ENCODE results near the gene SLC5A7.

SLC5A7 gene

DNA sequence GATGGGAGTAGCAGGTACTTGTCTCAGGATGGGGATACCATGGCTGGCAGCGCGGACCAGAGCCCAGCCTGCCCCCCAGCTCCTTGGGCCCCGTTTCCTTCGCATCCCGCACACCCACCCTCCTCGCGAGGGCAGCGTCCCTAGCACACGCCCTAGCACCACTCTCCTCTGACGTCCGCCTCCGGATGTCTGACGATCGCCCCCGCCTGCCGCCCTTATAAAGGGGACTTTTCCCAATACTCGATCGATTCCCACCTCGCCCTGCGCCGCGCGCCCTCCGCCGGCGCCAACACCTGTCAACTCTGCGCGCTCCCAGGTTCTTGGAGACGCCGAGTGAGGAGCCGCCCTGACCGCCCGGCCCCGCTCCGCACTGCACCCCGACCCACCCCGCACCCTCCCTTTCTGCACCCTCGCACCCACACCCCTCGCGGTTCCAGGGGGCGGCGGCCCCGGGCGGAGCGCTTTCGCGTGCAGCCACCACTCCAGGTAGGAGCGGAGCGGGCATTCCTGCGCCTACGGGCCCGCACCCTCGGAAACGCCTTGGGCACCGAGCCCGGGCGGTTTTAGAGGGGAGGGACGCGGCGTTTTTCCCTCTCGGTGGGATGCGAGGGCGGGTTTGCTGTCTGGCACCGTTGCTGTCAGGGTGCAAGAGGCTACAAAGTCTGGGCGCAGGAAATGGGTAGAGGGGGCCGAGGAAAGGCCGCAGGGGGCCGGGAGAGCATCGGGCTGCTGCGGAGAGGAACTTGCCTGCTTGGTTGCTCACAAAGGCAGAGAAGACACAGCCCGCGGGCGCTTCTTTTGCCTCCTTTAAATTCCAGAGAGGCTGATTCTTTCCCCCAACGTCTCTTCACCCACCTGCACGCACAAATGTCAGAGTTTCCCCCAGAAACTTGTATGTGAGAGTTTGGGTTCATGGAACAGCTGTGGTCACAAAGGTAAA lies at the start of gene SLC5A7:
TSS of gene SLC5A7 (plus strand) at position 247 of the 940 bp plus-strand sequence. CDS start 1,632 bp downstream, outside the sequence.
- Histone ChIP-seq H3K4me3 (ENCODE audit: low read length in 2 of 2) (peak within 1 kb of the TSS in 1 of 2 donors; percentile 23), H3K27ac (ENCODE audit: low read length) (no peak within 1 kb of the TSS), H3K27me3 (ENCODE audit: control insufficient read depth in 1 of 2, insufficient read depth in 2 of 2, low read length in 2 of 2) (peaks cover 5 to 7% of the 10 kb centered on the region in 2 donors), H3K36me3 (ENCODE audit: control insufficient read depth in 2 of 2, insufficient read depth in 2 of 2, low read length in 2 of 2) (no peaks in the 10 kb centered on the region), H3K9me3 (ENCODE audit: control insufficient read depth in 2 of 2, low read length in 2 of 2) (no peaks in the 10 kb centered on the region), H3K9ac (ENCODE audit: low read length in 2 of 2) (no peak within 1 kb of the TSS), H3K4me1 (ENCODE audit: control insufficient read depth, insufficient read depth, low read length) (no peaks in the 10 kb centered on the region)

DNA sequence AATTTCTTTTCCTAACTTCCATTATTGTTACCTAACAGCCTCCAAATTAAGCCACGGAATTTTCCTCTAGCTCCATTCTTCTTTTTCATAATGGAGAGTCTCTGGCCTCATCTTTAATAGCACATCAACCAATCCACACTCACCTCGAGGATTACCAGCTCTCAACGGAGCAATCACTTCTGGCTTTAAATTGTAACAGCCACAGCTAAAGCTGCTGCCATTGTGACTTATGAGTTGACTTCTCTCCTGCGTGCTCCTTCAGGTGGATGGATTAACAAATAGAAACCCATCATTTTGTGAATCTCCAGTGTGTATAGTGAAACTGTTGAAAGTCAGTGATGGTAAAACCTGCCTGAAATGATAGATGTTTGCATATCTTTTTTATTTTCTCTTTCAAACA lies 24.9 kb upstream of the SLC5A7 start:
- no peaks in the 10 kb centered on the region for H3K4me1 ChIP-seq (ENCODE audit: control insufficient read depth, insufficient read depth, low read length)
- H3K36me3 ChIP-seq (ENCODE audit: control insufficient read depth in 2 of 2, insufficient read depth in 2 of 2, low read length in 2 of 2): no peaks in the 10 kb centered on the region
- no peaks in the 10 kb centered on the region for H3K27me3 ChIP-seq (ENCODE audit: control insufficient read depth in 1 of 2, insufficient read depth in 2 of 2, low read length in 2 of 2)
- H3K9me3 ChIP-seq (ENCODE audit: control insufficient read depth in 2 of 2, low read length in 2 of 2): no peaks in the 10 kb centered on the region
- no peak overlapping the region for H3K9ac ChIP-seq (ENCODE audit: low read length in 2 of 2)
- H3K27ac ChIP-seq (ENCODE audit: low read length): no peak overlapping the region
- H3K4me3 ChIP-seq (ENCODE audit: low read length in 2 of 2): no peak overlapping the region

DNA sequence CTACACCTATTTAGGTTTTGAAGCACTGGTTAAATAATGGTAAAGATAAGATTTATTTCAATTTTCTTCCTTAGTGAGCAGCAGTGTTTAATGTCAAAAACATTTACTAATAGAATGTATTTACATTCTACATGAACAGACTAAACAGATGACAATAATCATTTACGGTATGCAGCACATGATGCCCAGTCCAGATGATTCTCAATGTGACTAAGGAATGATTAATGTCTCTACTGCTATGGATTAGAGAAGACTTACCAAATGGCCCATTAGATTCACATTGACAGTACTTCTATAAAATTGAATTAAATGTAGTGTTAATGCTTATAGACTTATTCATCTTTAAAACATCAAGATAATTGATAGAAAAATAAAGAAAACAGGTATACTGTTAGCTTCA lies 22.1 kb upstream of the SLC5A7 start:
- H3K9me3 ChIP-seq (ENCODE audit: control insufficient read depth in 2 of 2, low read length in 2 of 2): no peaks in the 10 kb centered on the region
- no peak overlapping the region for H3K27ac ChIP-seq (ENCODE audit: low read length)
- H3K4me1 ChIP-seq (ENCODE audit: control insufficient read depth, insufficient read depth, low read length): no peaks in the 10 kb centered on the region
- H3K4me3 ChIP-seq (ENCODE audit: low read length in 2 of 2): no peak overlapping the region
- no peaks in the 10 kb centered on the region for H3K36me3 ChIP-seq (ENCODE audit: control insufficient read depth in 2 of 2, insufficient read depth in 2 of 2, low read length in 2 of 2)
- no peaks in the 10 kb centered on the region for H3K27me3 ChIP-seq (ENCODE audit: control insufficient read depth in 1 of 2, insufficient read depth in 2 of 2, low read length in 2 of 2)
- H3K9ac ChIP-seq (ENCODE audit: low read length in 2 of 2): no peak overlapping the region

DNA sequence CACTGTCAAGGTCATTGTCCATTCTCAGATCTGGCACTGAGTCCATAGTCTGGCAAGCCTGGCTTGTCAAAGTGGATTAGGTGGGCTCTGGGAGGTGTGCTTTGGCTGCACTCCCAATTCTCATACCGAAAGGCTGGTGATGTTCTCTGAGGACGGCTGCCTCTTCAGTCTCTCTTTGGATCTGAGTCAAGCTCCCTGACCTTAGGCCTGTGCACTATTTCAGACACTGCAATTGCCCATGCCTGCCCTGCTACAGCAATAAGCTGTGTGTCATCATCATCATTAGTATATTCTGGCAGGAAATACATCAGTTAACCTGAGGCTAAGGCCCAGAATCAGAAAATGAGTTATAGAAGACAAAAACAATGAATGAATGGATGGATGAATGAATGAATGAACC lies 1.6 kb upstream of the SLC5A7 start:
- Histone ChIP-seq H3K9me3 (ENCODE audit: control insufficient read depth in 2 of 2, low read length in 2 of 2) (no peaks in the 10 kb centered on the region), H3K27ac (ENCODE audit: low read length) (no peak overlapping the region), H3K9ac (ENCODE audit: low read length in 2 of 2) (no peak overlapping the region), H3K27me3 (ENCODE audit: control insufficient read depth in 1 of 2, insufficient read depth in 2 of 2, low read length in 2 of 2) (peaks cover 5 to 7% of the 10 kb centered on the region in 2 donors), H3K4me3 (ENCODE audit: low read length in 2 of 2) (no peak overlapping the region), H3K4me1 (ENCODE audit: control insufficient read depth, insufficient read depth, low read length) (no peaks in the 10 kb centered on the region), H3K36me3 (ENCODE audit: control insufficient read depth in 2 of 2, insufficient read depth in 2 of 2, low read length in 2 of 2) (no peaks in the 10 kb centered on the region)

DNA sequence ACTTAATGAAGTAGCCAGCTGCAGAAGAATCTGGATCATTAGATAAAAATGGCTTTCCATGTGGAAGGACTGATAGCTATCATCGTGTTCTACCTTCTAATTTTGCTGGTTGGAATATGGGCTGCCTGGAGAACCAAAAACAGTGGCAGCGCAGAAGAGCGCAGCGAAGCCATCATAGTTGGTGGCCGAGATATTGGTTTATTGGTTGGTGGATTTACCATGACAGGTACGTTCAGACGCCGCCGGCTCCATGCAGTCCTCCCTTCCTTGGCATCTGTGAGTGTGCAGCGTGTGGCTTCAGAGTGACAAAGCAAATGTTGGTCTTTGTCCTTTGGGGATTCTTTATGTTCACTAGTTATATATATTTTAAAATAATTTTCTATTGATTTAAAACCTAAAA lies 1.8 kb downstream of the SLC5A7 start:
- H3K9ac ChIP-seq (ENCODE audit: low read length in 2 of 2): no peak overlapping the region
- H3K9me3 ChIP-seq (ENCODE audit: control insufficient read depth in 2 of 2, low read length in 2 of 2): no peaks in the 10 kb centered on the region
- H3K4me1 ChIP-seq (ENCODE audit: control insufficient read depth, insufficient read depth, low read length): no peaks in the 10 kb centered on the region
- H3K27me3 ChIP-seq (ENCODE audit: control insufficient read depth in 1 of 2, insufficient read depth in 2 of 2, low read length in 2 of 2): peaks cover 5 to 7% of the 10 kb centered on the region in 2 donors
- no peak overlapping the region for H3K4me3 ChIP-seq (ENCODE audit: low read length in 2 of 2)
- no peak overlapping the region for H3K27ac ChIP-seq (ENCODE audit: low read length)
- H3K36me3 ChIP-seq (ENCODE audit: control insufficient read depth in 2 of 2, insufficient read depth in 2 of 2, low read length in 2 of 2): no peaks in the 10 kb centered on the region

DNA sequence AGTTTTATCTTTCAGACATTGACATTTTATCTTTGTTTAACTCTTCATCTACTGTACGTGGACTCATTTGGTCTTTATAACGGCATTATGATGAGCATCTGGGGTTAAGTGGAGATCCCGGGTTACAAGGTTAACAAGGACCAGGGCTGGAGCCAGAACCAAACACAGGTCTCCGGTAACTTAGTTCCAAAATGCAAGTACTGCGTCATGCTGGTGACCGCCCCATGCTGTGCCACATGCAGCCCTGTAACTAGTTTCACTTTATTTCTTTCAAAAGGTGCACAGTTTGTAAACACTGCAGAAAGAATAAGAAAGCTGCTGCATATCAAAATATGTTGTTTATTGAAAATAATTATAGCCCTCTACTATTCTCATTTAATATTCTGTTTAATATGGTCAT lies 3.1 kb downstream of the SLC5A7 start:
- no peaks in the 10 kb centered on the region for H3K4me1 ChIP-seq (ENCODE audit: control insufficient read depth, insufficient read depth, low read length)
- no peak overlapping the region for H3K4me3 ChIP-seq (ENCODE audit: low read length in 2 of 2)
- no peak overlapping the region for H3K27ac ChIP-seq (ENCODE audit: low read length)
- H3K36me3 ChIP-seq (ENCODE audit: control insufficient read depth in 2 of 2, insufficient read depth in 2 of 2, low read length in 2 of 2): no peaks in the 10 kb centered on the region
- no peak overlapping the region for H3K9ac ChIP-seq (ENCODE audit: low read length in 2 of 2)
- H3K9me3 ChIP-seq (ENCODE audit: control insufficient read depth in 2 of 2, low read length in 2 of 2): no peaks in the 10 kb centered on the region
- H3K27me3 ChIP-seq (ENCODE audit: control insufficient read depth in 1 of 2, insufficient read depth in 2 of 2, low read length in 2 of 2): peaks cover 5 to 7% of the 10 kb centered on the region in 2 donors

DNA sequence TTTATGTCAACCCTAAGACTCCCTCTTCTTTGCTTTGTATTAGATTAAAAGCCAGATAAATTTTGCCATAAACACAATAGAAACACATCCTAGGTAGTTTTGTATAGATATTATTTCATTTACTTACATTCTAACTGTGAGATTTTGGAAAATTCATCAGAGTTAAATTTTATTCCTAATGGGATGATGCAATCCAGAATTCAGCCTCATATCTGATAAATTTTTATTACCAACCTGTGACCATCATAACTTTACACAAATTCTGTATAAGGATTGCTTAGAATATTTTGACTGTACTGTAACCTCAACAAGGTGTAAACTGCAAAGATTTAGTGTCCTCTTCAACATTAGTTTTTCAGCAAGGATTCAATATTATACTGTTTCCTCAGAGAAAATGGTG lies 4.4 kb downstream of the SLC5A7 start:
- no peaks in the 10 kb centered on the region for H3K36me3 ChIP-seq (ENCODE audit: control insufficient read depth in 2 of 2, insufficient read depth in 2 of 2, low read length in 2 of 2)
- H3K27ac ChIP-seq (ENCODE audit: low read length): no peak overlapping the region
- no peaks in the 10 kb centered on the region for H3K9me3 ChIP-seq (ENCODE audit: control insufficient read depth in 2 of 2, low read length in 2 of 2)
- H3K4me3 ChIP-seq (ENCODE audit: low read length in 2 of 2): no peak overlapping the region
- H3K9ac ChIP-seq (ENCODE audit: low read length in 2 of 2): no peak overlapping the region
- peaks cover 5 to 7% of the 10 kb centered on the region in 2 donors for H3K27me3 ChIP-seq (ENCODE audit: control insufficient read depth in 1 of 2, insufficient read depth in 2 of 2, low read length in 2 of 2)
- H3K4me1 ChIP-seq (ENCODE audit: control insufficient read depth, insufficient read depth, low read length): no peaks in the 10 kb centered on the region

DNA sequence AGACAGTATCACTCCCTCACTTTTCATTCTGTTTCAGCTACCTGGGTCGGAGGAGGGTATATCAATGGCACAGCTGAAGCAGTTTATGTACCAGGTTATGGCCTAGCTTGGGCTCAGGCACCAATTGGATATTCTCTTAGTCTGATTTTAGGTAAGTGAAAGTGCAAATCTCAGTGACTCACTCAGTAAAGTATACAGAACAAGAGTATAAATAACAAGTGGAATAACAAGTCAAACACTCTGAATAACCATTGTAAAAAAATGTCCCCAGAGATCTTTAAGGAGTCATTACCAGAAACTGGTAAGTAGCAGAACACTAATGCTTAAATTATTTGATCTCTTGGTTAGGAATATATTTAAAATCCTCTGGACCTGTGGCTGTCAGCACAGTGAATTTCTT lies 5.7 kb downstream of the SLC5A7 start:
- Histone ChIP-seq H3K9ac (ENCODE audit: low read length in 2 of 2) (no peak overlapping the region), H3K27ac (ENCODE audit: low read length) (no peak overlapping the region), H3K9me3 (ENCODE audit: control insufficient read depth in 2 of 2, low read length in 2 of 2) (no peaks in the 10 kb centered on the region), H3K36me3 (ENCODE audit: control insufficient read depth in 2 of 2, insufficient read depth in 2 of 2, low read length in 2 of 2) (no peaks in the 10 kb centered on the region), H3K4me3 (ENCODE audit: low read length in 2 of 2) (no peak overlapping the region), H3K4me1 (ENCODE audit: control insufficient read depth, insufficient read depth, low read length) (no peaks in the 10 kb centered on the region), H3K27me3 (ENCODE audit: control insufficient read depth in 1 of 2, insufficient read depth in 2 of 2, low read length in 2 of 2) (no peaks in the 10 kb centered on the region)

DNA sequence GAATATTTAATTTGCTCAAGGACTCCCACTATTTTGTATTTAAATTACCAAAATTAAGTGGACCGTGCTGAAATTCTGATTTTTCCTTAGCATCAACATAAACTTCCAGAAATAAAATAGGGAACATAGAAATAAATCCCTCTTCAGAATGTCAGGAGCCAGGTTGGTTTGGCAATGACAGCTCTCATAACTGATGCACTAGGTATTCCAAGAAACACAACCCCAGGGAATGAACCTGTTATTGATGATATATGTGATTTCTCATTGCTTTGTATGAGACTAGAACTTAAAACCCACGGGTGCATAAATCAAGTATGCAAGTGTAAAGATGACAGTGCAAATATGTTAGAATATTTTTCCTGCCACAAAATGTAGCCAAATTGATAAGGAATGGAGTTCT lies 12.8 kb downstream of the SLC5A7 start:
- no peak overlapping the region for H3K9ac ChIP-seq (ENCODE audit: low read length in 2 of 2)
- H3K36me3 ChIP-seq (ENCODE audit: control insufficient read depth in 2 of 2, insufficient read depth in 2 of 2, low read length in 2 of 2): no peaks in the 10 kb centered on the region
- H3K27ac ChIP-seq (ENCODE audit: low read length): no peak overlapping the region
- no peak overlapping the region for H3K4me3 ChIP-seq (ENCODE audit: low read length in 2 of 2)
- no peaks in the 10 kb centered on the region for H3K27me3 ChIP-seq (ENCODE audit: control insufficient read depth in 1 of 2, insufficient read depth in 2 of 2, low read length in 2 of 2)
- peaks cover 0 to 5% of the 10 kb centered on the region in 2 donors for H3K9me3 ChIP-seq (ENCODE audit: control insufficient read depth in 2 of 2, low read length in 2 of 2)
- no peaks in the 10 kb centered on the region for H3K4me1 ChIP-seq (ENCODE audit: control insufficient read depth, insufficient read depth, low read length)

DNA sequence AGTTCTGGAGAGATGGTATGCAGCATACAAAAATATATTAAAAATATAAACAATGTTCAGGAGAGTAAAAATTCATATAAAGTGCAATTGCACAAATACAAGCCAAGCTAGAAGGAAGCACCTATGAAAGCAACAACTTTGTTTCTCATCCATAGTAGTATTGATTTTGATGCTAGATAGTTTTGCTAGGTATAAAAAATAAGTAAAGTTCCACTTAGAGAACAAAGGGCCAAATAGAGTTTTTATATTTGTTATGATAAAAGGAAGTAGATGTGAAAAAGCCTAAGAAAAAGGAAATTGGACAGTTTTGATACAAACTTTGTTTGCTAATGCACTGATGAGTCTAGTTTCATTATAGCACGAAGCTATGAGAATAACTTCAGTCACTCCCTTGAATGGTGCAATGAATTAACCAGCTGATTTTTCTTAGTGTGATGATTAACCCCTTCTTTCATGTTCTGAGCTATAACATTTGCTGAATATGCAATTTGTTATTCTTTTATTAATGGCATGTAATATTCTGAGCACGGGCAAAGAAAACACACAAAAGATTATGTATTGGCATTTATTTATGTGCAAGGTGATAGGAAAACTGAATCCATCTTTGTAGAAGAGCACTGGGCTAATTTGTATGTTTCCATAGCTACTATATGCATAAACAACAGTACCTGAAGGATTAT lies 24.7 kb downstream of the SLC5A7 start:
- Histone ChIP-seq H3K27me3 (ENCODE audit: control insufficient read depth in 1 of 2, insufficient read depth in 2 of 2, low read length in 2 of 2) (no peaks in the 10 kb centered on the region), H3K27ac (ENCODE audit: low read length) (no peak overlapping the region), H3K9ac (ENCODE audit: low read length in 2 of 2) (no peak overlapping the region), H3K36me3 (ENCODE audit: control insufficient read depth in 2 of 2, insufficient read depth in 2 of 2, low read length in 2 of 2) (no peaks in the 10 kb centered on the region), H3K4me3 (ENCODE audit: low read length in 2 of 2) (no peak overlapping the region), H3K4me1 (ENCODE audit: control insufficient read depth, insufficient read depth, low read length) (no peaks in the 10 kb centered on the region), H3K9me3 (ENCODE audit: control insufficient read depth in 2 of 2, low read length in 2 of 2) (peaks cover 0 to 7% of the 10 kb centered on the region in 2 donors)

DNA sequence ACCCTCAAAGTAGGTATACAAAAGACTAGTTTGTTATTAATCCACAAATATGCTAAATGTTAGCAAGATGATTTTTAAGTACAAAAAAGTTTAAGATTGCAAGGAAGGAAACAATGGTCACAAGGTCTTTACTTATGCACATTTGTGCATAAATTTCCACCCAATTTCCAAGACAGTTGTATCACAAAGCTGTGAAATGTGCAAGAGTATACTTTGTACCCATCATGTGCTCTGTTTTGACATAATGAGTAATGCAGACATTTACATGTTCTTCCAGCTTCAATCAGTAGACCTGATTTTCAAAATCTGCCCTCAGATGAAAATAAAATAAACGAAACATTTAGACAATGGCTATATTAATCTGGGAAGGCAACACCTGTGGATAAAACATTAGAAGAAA lies 27.0 kb downstream of the SLC5A7 start:
- H3K27ac ChIP-seq (ENCODE audit: low read length): no peak overlapping the region
- no peaks in the 10 kb centered on the region for H3K27me3 ChIP-seq (ENCODE audit: control insufficient read depth in 1 of 2, insufficient read depth in 2 of 2, low read length in 2 of 2)
- H3K9ac ChIP-seq (ENCODE audit: low read length in 2 of 2): no peak overlapping the region
- H3K4me1 ChIP-seq (ENCODE audit: control insufficient read depth, insufficient read depth, low read length): no peaks in the 10 kb centered on the region
- no peaks in the 10 kb centered on the region for H3K36me3 ChIP-seq (ENCODE audit: control insufficient read depth in 2 of 2, insufficient read depth in 2 of 2, low read length in 2 of 2)
- peaks cover 0 to 7% of the 10 kb centered on the region in 2 donors for H3K9me3 ChIP-seq (ENCODE audit: control insufficient read depth in 2 of 2, low read length in 2 of 2)
- H3K4me3 ChIP-seq (ENCODE audit: low read length in 2 of 2): no peak overlapping the region

Measured in stomach smooth muscle (tissue), 2 donors.